Dermis blood vessel endothelial cell (primary cell): ENCODE measurements around the gene GALNT1. TPM values are rescaled to one million over a fixed set of nuclear protein-coding genes. Genes with fewer than 3 reads are reported as not detected.

Experiments
- DNase-seq: peaks from one replicate; pipeline ENCODE4 v3.0.0; 2010
- total RNA-seq: library from RNA; depleted of rRNA; stranded (reverse); fragments of >200 nt; gene quantifications from 2 replicates; pipeline ENCODE4 v1.2.3, GENCODE V29; 2014

GALNT1 gene
- total RNA-seq, 1 donor from 2014 or later: 317 TPM

- no peak for DNase-seq
These were observed 37.2 kb downstream of the GALNT1 start for GRCh38 chr18:35618696-35619095.

GRCh38 chr18:35619464-35619863, 37.9 kb downstream of the GALNT1 start:
- DNase-seq: no peak

GRCh38 chr18:35619941-35620340, 38.4 kb downstream of the GALNT1 start:
- no peak for DNase-seq

- peak; percentile 77 for DNase-seq
These were observed 39.2 kb downstream of the GALNT1 start for GRCh38 chr18:35620765-35621164.

- no peak for DNase-seq
These were observed 41.7 kb downstream of the GALNT1 start for GRCh38 chr18:35623255-35623654.

GRCh38 chr18:35624146-35624545, 42.6 kb downstream of the GALNT1 start:
- DNase-seq: no peak

GRCh38 chr18:35625232-35625631, 43.7 kb downstream of the GALNT1 start:
- DNase-seq: no peak

- no peak for DNase-seq
These were observed 52.2 kb downstream of the GALNT1 start for GRCh38 chr18:35633761-35634160.

GRCh38 chr18:35634323-35634722, 52.8 kb downstream of the GALNT1 start:
- peak; percentile 49 for DNase-seq

- peak; percentile 84 for DNase-seq
These were observed 53.6 kb downstream of the GALNT1 start for GRCh38 chr18:35635170-35635569.

- no peak for DNase-seq
These were observed 55.7 kb downstream of the GALNT1 start for GRCh38 chr18:35637227-35637626.

GRCh38 chr18:35639296-35639695, 57.8 kb downstream of the GALNT1 start:
- DNase-seq: no peak

GRCh38 chr18:35641467-35641866, 59.9 kb downstream of the GALNT1 start:
- DNase-seq: no peak

GRCh38 chr18:35641916-35642315, 60.4 kb downstream of the GALNT1 start:
- DNase-seq: no peak

- DNase-seq: no peak
These were observed 61.3 kb downstream of the GALNT1 start for GRCh38 chr18:35642802-35643201.

- DNase-seq: no peak
These were observed 64.9 kb downstream of the GALNT1 start for GRCh38 chr18:35646449-35646848.

- DNase-seq: peak; percentile 34
These were observed 72.0 kb downstream of the GALNT1 start for GRCh38 chr18:35653392-35654135.

- no peak for DNase-seq
These were observed 76.6 kb downstream of the GALNT1 start for GRCh38 chr18:35658112-35658511.

GRCh38 chr18:35661483-35662146, 80.1 kb downstream of the GALNT1 start:
- DNase-seq: peak; percentile 47

- DNase-seq: no peak
These were observed 80.9 kb downstream of the GALNT1 start for GRCh38 chr18:35662293-35663062.

GRCh38 chr18:35671966-35672603, 90.5 kb downstream of the GALNT1 start:
- peak; percentile 45 for DNase-seq

- peak; percentile 24 for DNase-seq
These were observed 91.4 kb downstream of the GALNT1 start for GRCh38 chr18:35672897-35673296.

- no peak for DNase-seq
These were observed 92.1 kb downstream of the GALNT1 start for GRCh38 chr18:35673682-35674081.
